Islet precursor cell (in vitro differentiated cells): ENCODE measurements around the gene TMEM107.

Experiments used
- DNase-seq: peaks from one replicate; pipeline ENCODE4 v3.0.0-alpha.2; 2018

The TMEM107 gene

GRCh38 chr17:8148560-8148959 lies 27.6 kb downstream of the TMEM107 start:
- peak; percentile 43 for DNase-seq

GRCh38 chr17:8147805-8148404 lies 28.3 kb downstream of the TMEM107 start:
- DNase-seq, result peak; percentile 47

GRCh38 chr17:8147141-8147804 lies 28.9 kb downstream of the TMEM107 start:
- DNase-seq, result peak; percentile 49

GRCh38 chr17:8146381-8147140 lies 29.6 kb downstream of the TMEM107 start:
- DNase-seq, result peak; percentile 44

GRCh38 chr17:8145811-8146210 lies 30.4 kb downstream of the TMEM107 start:
- DNase-seq, result no peak

- DNase-seq, result peak; percentile 56
Observed at GRCh38 chr17:8144401-8145231, 31.6 kb downstream of the TMEM107 start.

GRCh38 chr17:8143581-8144400 lies 32.4 kb downstream of the TMEM107 start:
- no peak for DNase-seq

GRCh38 chr17:8142887-8143580 lies 33.1 kb downstream of the TMEM107 start:
- no peak for DNase-seq

GRCh38 chr17:8142158-8142886 lies 33.9 kb downstream of the TMEM107 start:
- peak; percentile 52 for DNase-seq

- DNase-seq, result no peak
Observed at GRCh38 chr17:8141741-8142140, 34.4 kb downstream of the TMEM107 start.

GRCh38 chr17:8141045-8141444 lies 35.1 kb downstream of the TMEM107 start:
- no peak for DNase-seq

- no peak for DNase-seq
Observed at GRCh38 chr17:8140065-8141029, 35.8 kb downstream of the TMEM107 start.

- DNase-seq, result peak; percentile 99
Observed at GRCh38 chr17:8138672-8139371, 37.4 kb downstream of the TMEM107 start.

GRCh38 chr17:8138374-8138671 lies 37.9 kb downstream of the TMEM107 start:
- DNase-seq, result no peak

- DNase-seq, result no peak
Observed at GRCh38 chr17:8137645-8138373, 38.4 kb downstream of the TMEM107 start.

- DNase-seq, result no peak
Observed at GRCh38 chr17:8133941-8134340, 42.2 kb downstream of the TMEM107 start.

- peak; percentile 68 for DNase-seq
Observed at GRCh38 chr17:8133399-8133798, 42.8 kb downstream of the TMEM107 start.

- no peak for DNase-seq
Observed at GRCh38 chr17:8131844-8132441, 44.2 kb downstream of the TMEM107 start.
